ENCODE data around the gene SSBP3. TPM values are rescaled to one million over a fixed set of nuclear protein-coding genes. Genes with fewer than 3 reads are reported as not detected.

SSBP3 gene
- total RNA-seq, 1 experiment from 2014 or later = 15.0 TPM

DNA sequence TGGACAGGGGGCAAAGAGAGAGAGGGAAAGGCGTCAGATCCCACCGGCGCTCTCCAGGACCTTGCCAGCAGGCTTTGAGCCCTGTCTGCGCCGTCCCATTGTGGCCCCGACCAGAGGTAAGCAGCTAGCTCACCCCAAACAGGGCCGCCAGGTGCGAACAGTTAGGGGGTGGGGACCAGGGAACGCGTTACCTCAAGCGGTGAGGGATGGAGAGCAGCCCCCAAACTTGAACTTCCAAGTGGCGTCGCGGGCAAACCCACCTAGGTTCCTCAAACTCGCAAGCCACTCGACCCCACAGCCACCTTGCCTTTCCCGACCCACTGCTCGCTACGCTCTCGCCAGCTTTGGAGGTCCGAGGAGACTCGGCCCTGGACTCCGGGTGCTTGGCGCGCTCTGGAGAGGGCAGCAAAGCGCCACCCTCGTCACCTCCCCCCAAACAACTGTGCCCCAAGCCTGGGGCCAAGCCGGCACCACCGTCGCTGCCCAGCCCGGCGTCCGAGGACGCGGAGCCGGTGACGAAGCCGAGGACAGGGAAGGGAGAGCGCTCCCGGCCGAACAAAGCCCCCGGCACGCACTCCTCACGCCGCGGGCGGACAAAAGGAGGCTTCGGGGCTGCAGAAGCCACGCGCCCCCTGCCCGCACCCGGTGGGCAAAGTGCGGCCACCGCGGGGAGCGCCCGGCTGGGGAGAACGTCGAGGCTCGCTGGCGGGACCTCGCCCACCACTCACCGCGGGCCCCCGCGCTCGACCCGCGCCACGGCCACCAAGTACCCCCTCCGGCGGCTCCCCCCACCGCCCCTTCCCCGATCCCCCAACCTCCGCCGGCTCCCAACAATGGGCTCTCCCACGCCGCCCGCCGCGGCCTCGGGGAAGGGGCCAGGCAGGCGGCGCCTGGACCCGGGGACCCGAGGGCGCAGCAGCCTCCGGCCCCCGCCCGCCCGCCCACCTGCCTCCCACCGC, 976 bp downstream of the SSBP3 start:
- intact Hi-C loops (cut with micrococcal nuclease) = loop anchor here (5.0 to 10.0 kb wide), 4 partner anchors 153 to 1078 kb away; partner anchors contain the start of genes CYB5RL, LRP8 and MRPL37
- H3K79me2 ChIP-seq (ENCODE audit: low read length) = peaks cover 16% of the 10 kb centered on the region
- TF ChIP-seq, protein P1, sequence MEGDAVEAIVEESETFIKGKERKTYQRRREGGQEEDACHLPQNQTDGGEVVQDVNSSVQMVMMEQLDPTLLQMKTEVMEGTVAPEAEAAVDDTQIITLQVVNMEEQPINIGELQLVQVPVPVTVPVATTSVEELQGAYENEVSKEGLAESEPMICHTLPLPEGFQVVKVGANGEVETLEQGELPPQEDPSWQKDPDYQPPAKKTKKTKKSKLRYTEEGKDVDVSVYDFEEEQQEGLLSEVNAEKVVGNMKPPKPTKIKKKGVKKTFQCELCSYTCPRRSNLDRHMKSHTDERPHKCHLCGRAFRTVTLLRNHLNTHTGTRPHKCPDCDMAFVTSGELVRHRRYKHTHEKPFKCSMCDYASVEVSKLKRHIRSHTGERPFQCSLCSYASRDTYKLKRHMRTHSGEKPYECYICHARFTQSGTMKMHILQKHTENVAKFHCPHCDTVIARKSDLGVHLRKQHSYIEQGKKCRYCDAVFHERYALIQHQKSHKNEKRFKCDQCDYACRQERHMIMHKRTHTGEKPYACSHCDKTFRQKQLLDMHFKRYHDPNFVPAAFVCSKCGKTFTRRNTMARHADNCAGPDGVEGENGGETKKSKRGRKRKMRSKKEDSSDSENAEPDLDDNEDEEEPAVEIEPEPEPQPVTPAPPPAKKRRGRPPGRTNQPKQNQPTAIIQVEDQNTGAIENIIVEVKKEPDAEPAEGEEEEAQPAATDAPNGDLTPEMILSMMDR (conservative IDR thresholded peaks at IDR 0.05; ENCODE audit: low read depth, low read length) = 0 out of 2 replicates have a peak, but pooled peaks have one; percentile 17
- TF ChIP-seq EZH2 (IDR thresholded peaks at IDR 0.05; ENCODE audit: low read length, unreplicated experiment) = no peak
- TF ChIP-seq EZH2phosphoT487 (IDR thresholded peaks at IDR 0.05; ENCODE audit: borderline replicate concordance, low read length) = no peak
- POLR2A ChIA-PET (ENCODE audit: unreplicated experiment) = no interaction called here
- peaks cover 8% of the 10 kb centered on the region; the same call in 1 of the 2 replicates for H4K20me1 ChIP-seq (ENCODE audit: low read length)
- no peaks in the 10 kb centered on the region for H3K9me3 ChIP-seq (ENCODE audit: low read length)
- ATAC-seq = no peak
- H2AFZ ChIP-seq (ENCODE audit: low read length) = peak overlapping the region; percentile 68; the same call in 1 of the 2 replicates
- no peaks in the 10 kb centered on the region for H3K27me3 ChIP-seq (ENCODE audit: low read length)
- H3K4me2 ChIP-seq (ENCODE audit: low read length) = peak overlapping the region; percentile 96
- peaks cover 5% of the 10 kb centered on the region for H3F3A ChIP-seq (ENCODE audit: low read length, unreplicated experiment)
- peaks cover 9% of the 10 kb centered on the region; the same call in 1 of the 2 replicates for H3K36me3 ChIP-seq (ENCODE audit: low read depth, low read length)
- no peaks in the 10 kb centered on the region for H3K9me2 ChIP-seq (replicated peaks; ENCODE audit: low read length)
- peak overlapping the region; percentile 82 for H3K4me3 ChIP-seq (ENCODE audit: low read length)
- DNase-seq = peak; percentile 18
- 0 out of 2 replicates have a peak overlapping the region, but pooled peaks have one; percentile 30 for H3K9ac ChIP-seq (ENCODE audit: low read length)
- CTCF ChIA-PET = no interaction called here
- BruUV-seq (replicated peaks) = no TSS peak
- no peak overlapping the region for H3K27ac ChIP-seq (ENCODE audit: low read length)
- H3K4me1 ChIP-seq (ENCODE audit: insufficient read depth, low read length) = peaks cover 38% of the 10 kb centered on the region

DNA sequence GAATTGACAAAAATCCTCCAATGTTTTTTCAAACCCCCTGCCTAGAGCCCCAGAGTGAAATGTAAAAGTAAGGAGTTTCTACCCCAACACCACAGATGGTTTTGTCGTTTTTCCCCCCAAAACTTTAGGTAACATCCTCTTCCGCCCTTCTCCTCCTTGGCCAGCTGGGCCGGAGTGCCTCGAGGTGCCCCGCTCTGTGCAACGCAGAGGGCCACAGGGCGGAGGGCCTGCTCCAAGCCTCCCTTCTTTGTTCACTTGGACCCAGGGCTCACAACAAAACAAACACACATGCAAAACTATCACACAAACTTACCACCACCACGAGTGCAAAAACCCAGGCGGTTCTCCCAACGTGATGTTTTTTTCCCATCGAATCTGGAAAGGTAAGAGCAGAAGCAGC, 1.9 kb downstream of the SSBP3 start:
- H3K36me3 ChIP-seq (ENCODE audit: low read depth, low read length) = peaks cover 13% of the 10 kb centered on the region; the same call in 1 of the 2 replicates
- ChIA-PET CTCF (no interaction called here), POLR2A (ENCODE audit: unreplicated experiment) (interaction anchor here (0.6 kb wide), 1 partner anchor 186 kb away, joined by 4 read pairs; no protein-coding TSS in a partner anchor)
- peak overlapping the region; percentile 82 for H3K4me3 ChIP-seq (ENCODE audit: low read length)
- DNase-seq = no peak
- H3K27me3 ChIP-seq (ENCODE audit: low read length) = no peaks in the 10 kb centered on the region
- intact Hi-C loops (cut with micrococcal nuclease) = loop anchor here (10.0 kb wide), 2 partner anchors 199 to 391 kb away; partner anchors contain the start of genes CYB5RL and MRPL37
- BruUV-seq (replicated peaks) = no TSS peak
- H3K9me2 ChIP-seq (replicated peaks; ENCODE audit: low read length) = no peaks in the 10 kb centered on the region
- H2AFZ ChIP-seq (ENCODE audit: low read length) = 0 out of 2 replicates have a peak overlapping the region, but pooled peaks have one; percentile 11
- H3K9ac ChIP-seq (ENCODE audit: low read length) = 0 out of 2 replicates have a peak overlapping the region, but pooled peaks have one; percentile 5
- peak overlapping the region; percentile 96 for H3K4me2 ChIP-seq (ENCODE audit: low read length)
- TF ChIP-seq, protein P1 (conservative IDR thresholded peaks at IDR 0.05; ENCODE audit: low read depth, low read length) = no peak
- TF ChIP-seq EZH2phosphoT487 (IDR thresholded peaks at IDR 0.05; ENCODE audit: borderline replicate concordance, low read length) = no peak
- TF ChIP-seq EZH2 (IDR thresholded peaks at IDR 0.05; ENCODE audit: low read length, unreplicated experiment) = no peak
- no peak for ATAC-seq
- peaks cover 8% of the 10 kb centered on the region; the same call in 1 of the 2 replicates for H4K20me1 ChIP-seq (ENCODE audit: low read length)
- H3K4me1 ChIP-seq (ENCODE audit: insufficient read depth, low read length) = peaks cover 33% of the 10 kb centered on the region
- peaks cover 16% of the 10 kb centered on the region for H3K79me2 ChIP-seq (ENCODE audit: low read length)
- H3K9me3 ChIP-seq (ENCODE audit: low read length) = no peaks in the 10 kb centered on the region
- peaks cover 5% of the 10 kb centered on the region for H3F3A ChIP-seq (ENCODE audit: low read length, unreplicated experiment)
- peak overlapping the region; percentile 13 for H3K27ac ChIP-seq (ENCODE audit: low read length)
